Activated CD4-positive, alpha-beta T cell treated with anti-CD3 and anti-CD28 coated beads, Interleukin-2, amount 50 U/mL, for 1 hour (primary cell): ENCODE measurements around the gene SEC14L1.

Source experiments
- DNase-seq: peaks from one replicate; pipeline ENCODE4 v3.0.0-alpha.2; 2020

The SEC14L1 gene

GRCh38 chr17:77163511-77164280, 22.9 kb downstream of the SEC14L1 start:
- DNase-seq = no peak

- DNase-seq = no peak
Measured at GRCh38 chr17:77164483-77165091, 23.8 kb downstream of the SEC14L1 start.

GRCh38 chr17:77165577-77165976, 24.8 kb downstream of the SEC14L1 start:
- no peak for DNase-seq

- DNase-seq = no peak
Measured at GRCh38 chr17:77167472-77168306, 26.9 kb downstream of the SEC14L1 start.

- no peak for DNase-seq
Measured at GRCh38 chr17:77173104-77173503, 32.3 kb downstream of the SEC14L1 start.

GRCh38 chr17:77174928-77175661, 34.3 kb downstream of the SEC14L1 start:
- no peak for DNase-seq

- no peak for DNase-seq
Measured at GRCh38 chr17:77177002-77177741, 36.4 kb downstream of the SEC14L1 start.

- no peak for DNase-seq
Measured at GRCh38 chr17:77178050-77178449, 37.3 kb downstream of the SEC14L1 start.

GRCh38 chr17:77178563-77178962, 37.8 kb downstream of the SEC14L1 start:
- DNase-seq = no peak

- no peak for DNase-seq
Measured at GRCh38 chr17:77180503-77181357, 40.0 kb downstream of the SEC14L1 start.

GRCh38 chr17:77182205-77183172, 41.7 kb downstream of the SEC14L1 start:
- DNase-seq = no peak

GRCh38 chr17:77184474-77184873, 43.7 kb downstream of the SEC14L1 start:
- no peak for DNase-seq

- DNase-seq = no peak
Measured at GRCh38 chr17:77185137-77185536, 44.4 kb downstream of the SEC14L1 start.

GRCh38 chr17:77186141-77186604, 45.4 kb downstream of the SEC14L1 start:
- DNase-seq = no peak

- no peak for DNase-seq
Measured at GRCh38 chr17:77188084-77189066, 47.6 kb downstream of the SEC14L1 start.

GRCh38 chr17:77189148-77189547, 48.4 kb downstream of the SEC14L1 start:
- no peak for DNase-seq

GRCh38 chr17:77190576-77190975, 49.8 kb downstream of the SEC14L1 start:
- DNase-seq = no peak

- no peak for DNase-seq
Measured at GRCh38 chr17:77191244-77191643, 50.5 kb downstream of the SEC14L1 start.

- no peak for DNase-seq
Measured at GRCh38 chr17:77193653-77194052, 52.9 kb downstream of the SEC14L1 start.
